ENCODE measurements around the gene FGFR4.

FGFR4 gene

DNA sequence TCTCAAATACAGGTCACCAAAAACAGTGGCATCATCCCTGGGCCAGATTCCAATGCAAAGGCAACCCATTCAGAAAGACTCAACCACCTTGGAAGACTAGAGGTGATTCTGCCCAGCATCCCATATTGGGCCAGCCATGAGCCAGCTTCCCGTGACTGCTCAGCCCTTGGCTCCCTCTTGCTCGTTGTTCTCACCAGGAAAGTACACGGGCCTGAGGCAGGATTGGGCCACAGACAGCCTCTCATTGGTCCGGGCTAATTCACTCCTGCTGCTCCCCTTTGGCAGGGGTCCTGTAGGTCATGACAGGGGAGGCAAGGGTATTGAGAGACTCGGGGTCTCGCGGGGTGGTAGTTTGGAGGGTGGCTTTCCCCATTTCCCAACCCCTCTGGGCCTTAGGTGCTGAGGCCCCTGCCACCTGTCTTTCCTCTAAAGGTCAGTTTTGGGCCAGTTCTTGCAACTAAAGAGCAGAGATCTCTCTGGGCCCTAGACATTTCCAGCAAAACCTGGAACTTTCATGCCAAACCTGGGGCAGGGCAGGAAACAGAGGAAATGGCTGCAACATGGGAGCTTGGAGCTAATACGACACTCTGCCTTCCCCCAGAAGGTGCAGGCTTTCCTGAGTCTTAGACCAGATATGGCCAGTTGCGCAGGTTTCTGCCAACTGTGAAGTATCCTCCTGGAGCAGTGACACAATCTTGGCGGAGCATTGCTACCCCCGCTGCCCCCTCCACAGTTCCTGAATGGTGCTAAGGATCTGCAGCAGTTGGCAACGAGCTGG, 22.0 kb upstream of the FGFR4 start:
- H3K4me1 ChIP-seq (ENCODE audit: control insufficient read depth in 5 of 5, insufficient read depth in 5 of 5, low read length in 5 of 5), result peaks cover 0 to 5% (median 0%) of the 10 kb centered on the region in 5 donors
- no peaks in the 10 kb centered on the region for H3K27me3 ChIP-seq (ENCODE audit: control insufficient read depth in 5 of 5, insufficient read depth in 4 of 5, low read length in 5 of 5)
- H3K9ac ChIP-seq (ENCODE audit: low read length in 5 of 5), result no peak overlapping the region
- H3K27ac ChIP-seq (ENCODE audit: low read depth, low read length), result no peak overlapping the region
- peaks cover 0 to 52% (median 45%) of the 10 kb centered on the region in 5 donors for H3K36me3 ChIP-seq (ENCODE audit: control insufficient read depth in 5 of 5, insufficient read depth in 5 of 5, low read length in 5 of 5)
- no peaks in the 10 kb centered on the region for H3K9me3 ChIP-seq (ENCODE audit: control insufficient read depth in 5 of 5, low read length in 5 of 5)
- H3K4me3 ChIP-seq (ENCODE audit: low read depth in 1 of 5, low read length in 5 of 5), result no peak overlapping the region

DNA sequence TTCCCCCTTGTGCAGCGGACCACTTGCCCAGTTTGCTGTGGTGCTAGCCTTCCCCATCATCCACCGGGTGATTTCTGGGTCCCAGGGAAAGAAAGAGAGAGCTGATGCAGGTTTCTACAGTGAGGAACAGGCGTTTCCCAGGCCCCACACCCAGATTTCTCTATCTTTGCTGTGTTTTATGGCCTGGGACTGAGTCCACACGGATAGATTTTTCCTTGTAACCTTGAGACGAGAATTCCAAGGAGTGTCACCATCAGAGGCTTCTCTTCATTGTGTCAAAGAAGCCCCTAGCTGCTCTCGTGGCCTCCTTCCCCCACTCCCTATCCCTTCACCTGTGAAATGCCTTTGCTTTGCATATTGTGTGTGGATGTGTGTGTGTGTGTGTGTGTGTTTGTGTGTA, 21.2 kb upstream of the FGFR4 start:
- Histone ChIP-seq H3K27me3 (ENCODE audit: control insufficient read depth in 5 of 5, insufficient read depth in 4 of 5, low read length in 5 of 5) (no peaks in the 10 kb centered on the region), H3K4me1 (ENCODE audit: control insufficient read depth in 5 of 5, insufficient read depth in 5 of 5, low read length in 5 of 5) (peaks cover 0 to 5% (median 0%) of the 10 kb centered on the region in 5 donors), H3K9me3 (ENCODE audit: control insufficient read depth in 5 of 5, low read length in 5 of 5) (no peaks in the 10 kb centered on the region), H3K4me3 (ENCODE audit: low read depth in 1 of 5, low read length in 5 of 5) (no peak overlapping the region), H3K27ac (ENCODE audit: low read depth, low read length) (no peak overlapping the region), H3K36me3 (ENCODE audit: control insufficient read depth in 5 of 5, insufficient read depth in 5 of 5, low read length in 5 of 5) (peaks cover 0 to 50% (median 48%) of the 10 kb centered on the region in 5 donors), H3K9ac (ENCODE audit: low read length in 5 of 5) (no peak overlapping the region)

DNA sequence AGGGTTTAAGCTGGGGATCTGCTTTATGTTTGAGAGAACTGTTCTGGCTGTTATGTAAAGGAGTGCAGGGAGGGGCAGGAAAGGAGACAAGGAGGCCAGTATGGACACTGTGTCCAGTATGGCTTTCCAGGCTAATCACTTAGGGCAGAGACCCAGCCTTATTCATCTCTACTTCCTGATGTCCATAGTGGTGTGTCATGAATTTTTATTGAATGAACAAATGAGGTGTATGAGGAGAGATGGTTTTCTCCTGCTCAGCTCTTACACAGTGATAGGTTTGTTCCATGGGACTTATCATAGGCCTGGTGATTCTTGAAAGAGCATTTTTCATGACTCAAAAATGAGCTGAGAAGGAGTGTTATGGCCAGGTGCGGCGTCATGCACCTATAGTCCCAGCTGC, 20.5 kb upstream of the FGFR4 start:
- Histone ChIP-seq H3K36me3 (ENCODE audit: control insufficient read depth in 5 of 5, insufficient read depth in 5 of 5, low read length in 5 of 5) (peaks cover 0 to 50% (median 48%) of the 10 kb centered on the region in 5 donors), H3K9ac (ENCODE audit: low read length in 5 of 5) (peak overlapping the region in 1 of 5 donors; percentile 16), H3K27ac (ENCODE audit: low read depth, low read length) (no peak overlapping the region), H3K4me3 (ENCODE audit: low read depth in 1 of 5, low read length in 5 of 5) (no peak overlapping the region), H3K27me3 (ENCODE audit: control insufficient read depth in 5 of 5, insufficient read depth in 4 of 5, low read length in 5 of 5) (no peaks in the 10 kb centered on the region), H3K9me3 (ENCODE audit: control insufficient read depth in 5 of 5, low read length in 5 of 5) (no peaks in the 10 kb centered on the region), H3K4me1 (ENCODE audit: control insufficient read depth in 5 of 5, insufficient read depth in 5 of 5, low read length in 5 of 5) (peaks cover 0 to 5% (median 0%) of the 10 kb centered on the region in 5 donors)

DNA sequence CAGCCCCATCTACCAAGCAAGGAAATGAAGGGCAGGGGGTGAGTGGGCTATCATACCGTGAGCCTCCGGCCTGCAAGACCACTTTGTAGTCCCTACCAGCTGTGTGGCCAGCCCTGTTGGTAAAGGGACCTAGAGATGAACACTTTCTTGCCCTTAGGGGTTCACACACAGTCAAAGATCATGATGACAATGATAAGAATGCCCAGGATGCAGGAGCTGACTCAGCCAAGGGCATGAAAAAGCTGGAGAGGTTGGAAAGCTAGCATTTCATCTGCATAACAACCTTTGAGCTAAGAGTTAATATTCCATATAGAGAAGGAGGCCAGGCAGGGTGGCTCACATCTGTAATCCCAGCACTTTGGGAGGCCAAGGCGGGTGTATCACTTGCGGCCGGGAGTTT, 19.2 kb upstream of the FGFR4 start:
- Histone ChIP-seq H3K9ac (ENCODE audit: low read length in 5 of 5) (no peak overlapping the region), H3K27ac (ENCODE audit: low read depth, low read length) (no peak overlapping the region), H3K36me3 (ENCODE audit: control insufficient read depth in 5 of 5, insufficient read depth in 5 of 5, low read length in 5 of 5) (peaks cover 0 to 42% (median 38%) of the 10 kb centered on the region in 5 donors), H3K9me3 (ENCODE audit: control insufficient read depth in 5 of 5, low read length in 5 of 5) (no peaks in the 10 kb centered on the region), H3K4me1 (ENCODE audit: control insufficient read depth in 5 of 5, insufficient read depth in 5 of 5, low read length in 5 of 5) (peaks cover 0 to 5% (median 0%) of the 10 kb centered on the region in 5 donors), H3K4me3 (ENCODE audit: low read depth in 1 of 5, low read length in 5 of 5) (no peak overlapping the region), H3K27me3 (ENCODE audit: control insufficient read depth in 5 of 5, insufficient read depth in 4 of 5, low read length in 5 of 5) (no peaks in the 10 kb centered on the region)

DNA sequence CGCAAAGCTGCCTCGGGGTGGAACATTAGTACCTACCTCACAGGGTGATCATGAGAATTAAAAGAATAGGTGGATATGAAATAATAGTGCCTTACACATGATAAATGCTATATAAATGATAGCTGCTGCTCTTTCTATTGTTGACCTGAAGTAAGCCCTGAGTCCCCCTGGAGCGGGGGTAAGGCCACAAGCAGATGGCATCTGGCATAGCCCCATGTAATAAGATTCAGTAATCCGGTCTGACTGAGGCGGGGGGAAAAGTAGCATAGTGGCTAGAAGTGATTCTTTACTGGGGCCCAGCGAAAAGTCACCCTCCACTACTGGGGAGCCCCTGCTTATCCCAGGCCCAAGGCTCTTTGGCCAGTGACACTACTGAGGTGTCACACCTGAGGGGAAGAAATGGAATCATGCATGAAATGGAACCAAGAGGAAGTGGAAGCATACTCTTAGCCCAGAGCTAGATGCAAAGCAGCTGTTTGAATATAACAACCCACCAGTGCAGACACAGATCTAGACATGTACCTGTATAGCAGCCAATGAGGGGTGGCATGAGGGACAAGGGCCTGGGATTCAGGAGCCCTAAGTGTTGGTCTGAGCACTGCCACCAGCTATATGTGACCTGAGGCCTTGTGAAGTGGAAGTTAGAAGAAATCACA, 16.1 kb upstream of the FGFR4 start:
- Histone ChIP-seq H3K9ac (ENCODE audit: low read length in 5 of 5) (no peak overlapping the region), H3K36me3 (ENCODE audit: control insufficient read depth in 5 of 5, insufficient read depth in 5 of 5, low read length in 5 of 5) (peaks cover 0 to 15% (median 13%) of the 10 kb centered on the region in 5 donors), H3K4me3 (ENCODE audit: low read depth in 1 of 5, low read length in 5 of 5) (no peak overlapping the region), H3K9me3 (ENCODE audit: control insufficient read depth in 5 of 5, low read length in 5 of 5) (no peaks in the 10 kb centered on the region), H3K4me1 (ENCODE audit: control insufficient read depth in 5 of 5, insufficient read depth in 5 of 5, low read length in 5 of 5) (no peaks in the 10 kb centered on the region), H3K27me3 (ENCODE audit: control insufficient read depth in 5 of 5, insufficient read depth in 4 of 5, low read length in 5 of 5) (no peaks in the 10 kb centered on the region), H3K27ac (ENCODE audit: low read depth, low read length) (no peak overlapping the region)

DNA sequence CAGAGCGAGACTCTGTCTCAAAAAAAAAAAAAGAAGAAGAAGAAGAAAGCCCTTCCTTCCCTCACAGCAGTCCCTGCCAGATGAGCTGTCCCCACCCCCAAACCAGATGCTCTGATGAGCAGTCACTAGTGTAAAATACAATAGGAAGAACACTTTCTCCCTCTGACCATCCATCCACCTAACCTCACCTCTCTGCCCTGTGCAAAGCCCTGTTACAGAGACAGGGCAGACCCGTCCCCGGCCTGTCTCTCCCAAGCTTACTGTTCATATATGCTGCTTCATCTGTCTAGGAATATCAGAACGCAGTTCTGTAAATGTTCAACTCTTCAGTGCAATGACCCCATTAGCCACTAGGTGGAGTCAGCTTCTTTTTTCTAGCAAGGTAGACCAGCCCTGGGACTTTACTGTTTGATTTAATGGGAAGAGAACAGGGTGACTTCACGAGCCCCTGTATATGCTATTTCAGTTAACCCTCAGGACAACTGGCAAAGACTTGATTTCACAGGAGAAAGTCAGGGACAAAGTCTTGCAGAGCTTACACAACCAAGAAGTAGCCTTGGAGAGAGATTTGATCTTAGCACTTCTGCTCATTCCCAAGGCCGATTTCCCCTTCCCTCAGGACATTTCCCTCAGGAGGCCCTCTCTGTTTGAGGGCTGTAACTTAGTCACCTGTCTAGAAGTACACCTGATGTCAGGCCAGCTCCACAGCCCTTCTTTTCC, 14.9 kb upstream of the FGFR4 start:
- Histone ChIP-seq H3K36me3 (ENCODE audit: control insufficient read depth in 5 of 5, insufficient read depth in 5 of 5, low read length in 5 of 5) (peaks cover 0 to 8% (median 5%) of the 10 kb centered on the region in 5 donors), H3K4me1 (ENCODE audit: control insufficient read depth in 5 of 5, insufficient read depth in 5 of 5, low read length in 5 of 5) (no peaks in the 10 kb centered on the region), H3K9me3 (ENCODE audit: control insufficient read depth in 5 of 5, low read length in 5 of 5) (no peaks in the 10 kb centered on the region), H3K9ac (ENCODE audit: low read length in 5 of 5) (peak overlapping the region in 1 of 5 donors; percentile 35), H3K4me3 (ENCODE audit: low read depth in 1 of 5, low read length in 5 of 5) (no peak overlapping the region), H3K27ac (ENCODE audit: low read depth, low read length) (no peak overlapping the region), H3K27me3 (ENCODE audit: control insufficient read depth in 5 of 5, insufficient read depth in 4 of 5, low read length in 5 of 5) (no peaks in the 10 kb centered on the region)

DNA sequence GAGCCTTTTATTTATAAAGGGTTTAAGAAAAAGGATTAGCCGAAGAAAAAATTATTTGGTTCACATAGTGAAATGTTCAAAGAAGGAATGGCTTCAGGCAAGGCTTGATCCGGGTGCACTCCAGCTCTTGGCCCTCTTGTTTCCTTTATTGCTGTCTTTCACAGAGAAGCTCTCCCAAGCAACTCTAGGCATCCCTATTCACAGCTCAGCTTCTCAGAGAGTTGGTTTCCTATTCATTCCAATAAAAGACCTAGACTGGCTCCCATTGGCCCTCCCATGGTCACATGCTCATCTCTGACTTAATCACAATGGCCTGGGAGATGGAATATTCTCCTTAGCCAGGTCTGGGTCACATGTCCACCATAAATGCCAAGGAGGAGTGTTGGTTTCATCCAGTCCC, 9.4 kb upstream of the FGFR4 start:
- H3K4me3 ChIP-seq (ENCODE audit: low read depth in 1 of 5, low read length in 5 of 5), result no peak overlapping the region
- no peaks in the 10 kb centered on the region for H3K9me3 ChIP-seq (ENCODE audit: control insufficient read depth in 5 of 5, low read length in 5 of 5)
- H3K36me3 ChIP-seq (ENCODE audit: control insufficient read depth in 5 of 5, insufficient read depth in 5 of 5, low read length in 5 of 5), result peaks cover 0 to 2% (median 0%) of the 10 kb centered on the region in 5 donors
- no peaks in the 10 kb centered on the region for H3K4me1 ChIP-seq (ENCODE audit: control insufficient read depth in 5 of 5, insufficient read depth in 5 of 5, low read length in 5 of 5)
- H3K9ac ChIP-seq (ENCODE audit: low read length in 5 of 5), result no peak overlapping the region
- no peak overlapping the region for H3K27ac ChIP-seq (ENCODE audit: low read depth, low read length)
- peaks cover 0 to 9% (median 7%) of the 10 kb centered on the region in 5 donors for H3K27me3 ChIP-seq (ENCODE audit: control insufficient read depth in 5 of 5, insufficient read depth in 4 of 5, low read length in 5 of 5)

DNA sequence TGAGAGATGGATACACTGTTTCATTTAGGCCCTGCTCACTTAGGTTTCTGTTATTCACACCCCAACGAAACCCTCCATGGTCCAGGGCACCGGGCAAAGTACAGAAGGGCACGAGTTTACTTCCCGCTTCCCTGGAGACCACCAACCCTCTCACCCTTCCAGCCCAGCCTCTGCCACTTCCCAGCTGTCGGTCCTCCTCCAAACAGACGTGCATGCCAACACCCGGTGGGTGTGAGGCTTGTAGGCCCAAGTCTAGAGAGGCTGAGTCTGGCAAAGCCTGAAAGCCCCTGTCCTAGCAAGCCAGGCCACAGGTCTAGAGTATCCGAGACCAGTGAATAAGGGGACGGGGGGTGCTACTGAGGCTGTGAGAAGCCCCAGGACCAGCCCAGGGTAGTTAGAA, 7.1 kb upstream of the FGFR4 start:
- Histone ChIP-seq H3K4me3 (ENCODE audit: low read depth in 1 of 5, low read length in 5 of 5) (no peak overlapping the region), H3K4me1 (ENCODE audit: control insufficient read depth in 5 of 5, insufficient read depth in 5 of 5, low read length in 5 of 5) (no peaks in the 10 kb centered on the region), H3K9ac (ENCODE audit: low read length in 5 of 5) (no peak overlapping the region), H3K27ac (ENCODE audit: low read depth, low read length) (no peak overlapping the region), H3K36me3 (ENCODE audit: control insufficient read depth in 5 of 5, insufficient read depth in 5 of 5, low read length in 5 of 5) (no peaks in the 10 kb centered on the region), H3K27me3 (ENCODE audit: control insufficient read depth in 5 of 5, insufficient read depth in 4 of 5, low read length in 5 of 5) (peaks cover 0 to 14% (median 12%) of the 10 kb centered on the region in 5 donors), H3K9me3 (ENCODE audit: control insufficient read depth in 5 of 5, low read length in 5 of 5) (no peaks in the 10 kb centered on the region)

DNA sequence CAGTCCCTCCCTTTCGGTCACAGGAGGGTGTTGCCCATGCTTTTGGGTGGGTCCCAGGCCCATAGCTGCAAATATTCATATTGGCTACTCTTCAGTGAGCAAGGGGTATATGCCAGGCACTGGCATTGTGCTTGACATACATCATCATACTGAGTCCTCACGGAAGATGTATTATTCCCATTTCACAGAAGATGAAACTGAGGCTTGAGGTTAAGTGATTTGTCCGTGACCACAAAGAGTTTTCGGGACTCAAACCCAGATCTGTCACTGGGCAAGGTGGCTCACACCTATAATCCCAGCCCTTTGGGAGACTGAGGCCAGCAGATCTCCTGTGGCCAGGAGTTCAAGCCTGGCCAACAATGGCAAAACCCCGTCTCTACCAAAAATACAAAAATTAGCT, 6.5 kb upstream of the FGFR4 start:
- Histone ChIP-seq H3K27me3 (ENCODE audit: control insufficient read depth in 5 of 5, insufficient read depth in 4 of 5, low read length in 5 of 5) (peaks cover 0 to 15% (median 12%) of the 10 kb centered on the region in 5 donors), H3K27ac (ENCODE audit: low read depth, low read length) (no peak overlapping the region), H3K36me3 (ENCODE audit: control insufficient read depth in 5 of 5, insufficient read depth in 5 of 5, low read length in 5 of 5) (no peaks in the 10 kb centered on the region), H3K4me1 (ENCODE audit: control insufficient read depth in 5 of 5, insufficient read depth in 5 of 5, low read length in 5 of 5) (no peaks in the 10 kb centered on the region), H3K4me3 (ENCODE audit: low read depth in 1 of 5, low read length in 5 of 5) (no peak overlapping the region), H3K9ac (ENCODE audit: low read length in 5 of 5) (no peak overlapping the region), H3K9me3 (ENCODE audit: control insufficient read depth in 5 of 5, low read length in 5 of 5) (no peaks in the 10 kb centered on the region)

DNA sequence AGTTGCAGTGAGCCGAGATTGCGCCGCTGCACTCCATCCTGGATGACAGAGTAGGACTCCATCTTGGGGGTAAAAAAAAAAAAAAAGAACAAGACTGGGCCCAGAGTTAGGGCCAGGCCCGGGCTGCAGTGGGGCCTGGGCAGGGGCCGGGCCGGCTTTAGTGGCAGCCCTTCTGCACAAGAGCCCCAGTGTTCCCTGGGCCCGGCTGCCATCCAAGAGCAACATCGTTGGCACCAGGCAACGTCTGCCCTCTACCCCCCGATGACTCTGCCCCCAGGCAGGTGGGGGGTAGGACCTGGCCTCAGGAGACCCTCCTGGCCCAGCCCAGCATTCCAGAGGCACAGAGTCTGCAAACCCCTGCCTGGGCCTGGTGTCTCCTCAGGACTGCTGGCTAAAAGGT, 4.9 kb upstream of the FGFR4 start:
- H3K4me3 ChIP-seq (ENCODE audit: low read depth in 1 of 5, low read length in 5 of 5), result no peak overlapping the region
- peaks cover 0 to 2% (median 1%) of the 10 kb centered on the region in 5 donors for H3K4me1 ChIP-seq (ENCODE audit: control insufficient read depth in 5 of 5, insufficient read depth in 5 of 5, low read length in 5 of 5)
- no peak overlapping the region for H3K9ac ChIP-seq (ENCODE audit: low read length in 5 of 5)
- H3K27ac ChIP-seq (ENCODE audit: low read depth, low read length), result no peak overlapping the region
- H3K36me3 ChIP-seq (ENCODE audit: control insufficient read depth in 5 of 5, insufficient read depth in 5 of 5, low read length in 5 of 5), result no peaks in the 10 kb centered on the region
- no peaks in the 10 kb centered on the region for H3K9me3 ChIP-seq (ENCODE audit: control insufficient read depth in 5 of 5, low read length in 5 of 5)
- H3K27me3 ChIP-seq (ENCODE audit: control insufficient read depth in 5 of 5, insufficient read depth in 4 of 5, low read length in 5 of 5), result peaks cover 0 to 18% (median 12%) of the 10 kb centered on the region in 5 donors
